K562 (cell line): ENCODE measurements around the gene KIF15. TPM values are rescaled to one million over a fixed set of nuclear protein-coding genes. Genes with fewer than 3 reads are reported as not detected.
A peak's percentile ranks its signal among the peaks of the same experiment; 100 is the strongest.

Source experiments
- ATAC-seq: fragments of 200-7000 bp; cut with Tn5 transposase; 3 replicates; pipeline ENCODE4 v1.9.1; 2020; ENCODE audit warnings: moderate library complexity
- BruUV-seq: library from RNA; stranded (reverse); fragments of 400-500 nt; replicated peaks from 2 replicates; lab custom pipeline; 2021; lab: Mats Ljungman, UMichigan
- CTCF ChIA-PET: fragments of 300-600 bp; formaldehyde crosslinking; extraction: SDS; loops from one replicate; lab custom pipeline; 2021; ENCODE audit warnings: low intra/inter-chr PET ratio; lab: Yijun Ruan, JAX
- POLR2A ChIA-PET: fragments of 300-600, 350-650 bp; sonication (Branson Sonifier 250); formaldehyde crosslinking; extraction: SDS; loops from one replicate; lab custom pipeline; 2021; ENCODE audit warnings: antibody characterized with exemption, inconsistent platforms; lab: Yijun Ruan, JAX
- DNase-seq, 4 experiments: peaks; one replicate each; pipeline versions ENCODE4 v3.0.0 to v3.0.0-alpha.2; 2011 to 2018; ENCODE audit warnings: low spot score in 3 of 4, mixed read lengths in 3 of 4; ENCODE audit errors: extremely low read depth in 1 of 4
- FAIRE-seq: peaks from 2 replicates; lab custom pipeline; 2011; peaks lifted over from hg19 to GRCh38; lab: Jason Lieb, UNC
- H2AFZ ChIP-seq: 2 replicates; pipeline ENCODE4 v1.6.0; 2011; ENCODE audit warnings: low read depth, low read length, control low read depth, inconsistent platforms
- H3K27ac ChIP-seq: fragments of 200-600 bp; 3 replicates; pipeline ENCODE4 v1.8.0; 2011; ENCODE audit warnings: low read depth, mild to moderate bottlenecking, control low read depth, inconsistent platforms, low read length, moderate library complexity, mixed read lengths; ENCODE audit errors: extremely low read depth
- H3K27me3 ChIP-seq, 2 experiments: fragments of 300-600 bp in 1 of 2; 2 replicates in 1 of 2; 3 replicates in 1 of 2; pipeline versions ENCODE4 v1.6.0 to v1.8.0; 2011; ENCODE audit warnings: inconsistent platforms in 2 of 2, low read length in 2 of 2, mild to moderate bottlenecking in 1 of 2, mixed read lengths in 1 of 2, moderate library complexity in 1 of 2; ENCODE audit not compliant: control insufficient read depth in 2 of 2, insufficient read depth in 2 of 2
- H3K36me3 ChIP-seq: fragments of 300-600 bp; 3 replicates; pipeline ENCODE4 v1.8.0; 2011; ENCODE audit warnings: mild to moderate bottlenecking, low read length, inconsistent platforms; ENCODE audit not compliant: control insufficient read depth, insufficient read depth
- H3K4me1 ChIP-seq, 2 experiments: fragments of 200-600 bp in 1 of 2; replicated peaks in 1 of 2; 2 replicates in 1 of 2; 3 replicates in 1 of 2; pipeline versions ENCODE4 v1.5.1 to v1.8.0; 2011; ENCODE audit warnings: inconsistent platforms in 2 of 2, low read length in 2 of 2, mild to moderate bottlenecking in 1 of 2, mixed read lengths in 1 of 2, moderate library complexity in 1 of 2; ENCODE audit not compliant: control insufficient read depth in 2 of 2, insufficient read depth in 2 of 2
- H3K4me2 ChIP-seq: 2 replicates; pipeline ENCODE4 v1.6.1; 2011; ENCODE audit warnings: low read length, control low read depth, inconsistent platforms, mixed read lengths; ENCODE audit not compliant: insufficient read depth
- H3K4me3 ChIP-seq: fragments of 200-600 bp; sonication (generic), shearing (Covaris generic); 2 replicates; pipeline ENCODE4 v1.5.1; 2016; ENCODE audit warnings: control low read depth, inconsistent platforms
- H3K79me2 ChIP-seq: fragments of 200-600 bp; 3 replicates; pipeline ENCODE4 v1.8.0; 2011; ENCODE audit warnings: low read length, inconsistent platforms; ENCODE audit not compliant: control insufficient read depth, insufficient read depth
- H3K9ac ChIP-seq, 2 experiments: 2 replicates each; pipeline versions ENCODE4 v1.6.0 to v1.6.1; 2011; ENCODE audit warnings: low read depth in 2 of 2, low read length in 2 of 2, control low read depth in 1 of 2, inconsistent platforms in 1 of 2, mild to moderate bottlenecking in 1 of 2, mixed read lengths in 1 of 2; ENCODE audit not compliant: insufficient read depth in 1 of 2
- H3K9me1 ChIP-seq: one replicate; pipeline ENCODE4 v1.6.0; 2011; ENCODE audit warnings: inconsistent platforms, mild to moderate bottlenecking, low read length, moderate library complexity; ENCODE audit not compliant: control insufficient read depth, insufficient read depth
- H3K9me3 ChIP-seq: replicated peaks from 2 replicates; pipeline ENCODE4 v1.5.1; 2011; ENCODE audit warnings: low read depth, low read length, inconsistent platforms; ENCODE audit not compliant: control insufficient read depth, insufficient read depth
- H4K20me1 ChIP-seq: replicated peaks from 2 replicates; pipeline ENCODE4 v1.6.1; 2011; ENCODE audit warnings: low read length, inconsistent platforms, mixed read lengths; ENCODE audit not compliant: control insufficient read depth, insufficient read depth
- ATF3 ChIP-seq, 2 experiments: fragments of 450-650 bp in 1 of 2; sonication (generic) in 1 of 2; formaldehyde crosslinking in 1 of 2; IDR thresholded peaks in 1 of 2; conservative IDR thresholded peaks in 1 of 2; 2 replicates each; pipeline versions ENCODE4 v1.6.1 to v1.8.1; 2016 to 2023; ENCODE audit warnings: mild to moderate bottlenecking in 2 of 2, moderate library complexity in 2 of 2, inconsistent platforms in 1 of 2, missing genetic modification reagents in 1 of 2
- BRCA1 ChIP-seq, 2 experiments: fragments of 450-650 bp in 1 of 2; sonication (generic) in 1 of 2; formaldehyde crosslinking in 1 of 2; IDR thresholded peaks; 2 replicates each; pipeline versions ENCODE4 v1.5.0 to v1.6.1; 2017 to 2020; ENCODE audit warnings: mild to moderate bottlenecking in 1 of 2, missing genetic modification reagents in 1 of 2
- CBFB ChIP-seq: sonication (generic); formaldehyde crosslinking; IDR thresholded peaks from 2 replicates; pipeline ENCODE4 v1.4.0; 2020; ENCODE audit warnings: mild to moderate bottlenecking, missing genetic modification reagents
- CEBPZ ChIP-seq: fragments of 150-350 bp; IDR thresholded peaks from 2 replicates; pipeline ENCODE4 v1.6.1; 2014; ENCODE audit warnings: low read depth, mild to moderate bottlenecking, low read length, borderline replicate concordance
- HNRNPL ChIP-seq: fragments of 200-400 bp; formaldehyde crosslinking; IDR thresholded peaks from 2 replicates; pipeline ENCODE4 v1.6.1; 2017; ENCODE audit warnings: low read depth, mild to moderate bottlenecking, low read length
- MCM3 ChIP-seq: fragments of 450-650 bp; IDR thresholded peaks from 2 replicates; pipeline ENCODE4 v1.6.1; 2016
- MXI1 ChIP-seq: IDR thresholded peaks from 2 replicates; pipeline ENCODE4 v1.6.1; 2011; ENCODE audit warnings: low read depth, mild to moderate bottlenecking, improper control_type of control experiment, low read length
- NBN ChIP-seq: fragments of 450-650 bp; IDR thresholded peaks from 2 replicates; pipeline ENCODE4 v1.6.1; 2016; ENCODE audit warnings: low read depth, mild to moderate bottlenecking
- NCOR1 ChIP-seq: fragments of 450-650 bp; IDR thresholded peaks from 2 replicates; pipeline ENCODE4 v1.6.1; 2016; ENCODE audit warnings: mild to moderate bottlenecking, moderate library complexity
- SMAD3 ChIP-seq: fragments of 450-650 bp; formaldehyde crosslinking; conservative IDR thresholded peaks from 2 replicates; pipeline ENCODE4 v1.4.0; 2020; ENCODE audit warnings: mild to moderate bottlenecking
- ZMIZ1 ChIP-seq, 2 experiments: fragments of 150-350 bp in 1 of 2; IDR thresholded peaks; 2 replicates each; pipeline ENCODE4 v1.6.1; 2012 to 2016; ENCODE audit warnings: low read depth in 2 of 2, low read length in 2 of 2, mild to moderate bottlenecking in 1 of 2, moderate library complexity in 1 of 2
- ZNF263 ChIP-seq: sonication (generic); formaldehyde crosslinking; IDR thresholded peaks from 2 replicates; pipeline ENCODE4 v1.8.0; 2022; ENCODE audit warnings: mild to moderate bottlenecking, missing genetic modification reagents, borderline replicate concordance
- WGBS: fragments of 100-300 bp; shearing (Covaris generic); methylation state at CpG from one replicate; pipeline ENCODE4 v1.1.6; 2016; ENCODE audit warnings: low coverage, mixed read lengths; ENCODE audit not compliant: insufficient coverage; ENCODE audit errors: missing lambda C conversion rate; 5-methylcytosine and 5-hydroxymethylcytosine counted together
- in situ Hi-C: fragments of 300-500 bp; cut with MboI; formaldehyde crosslinking; loops from 4 replicates; pipeline ENCODE4 v1.15.0; 2018; ENCODE audit warnings: inconsistent platforms, mixed read lengths
- intact Hi-C: fragments of 100-400 bp; cut with micrococcal nuclease; formaldehyde crosslinking; loops from 2 replicates; pipeline ENCODE4 v1.14.2; 2022
- polyA plus RNA-seq, 8 experiments: library from polyadenylated mRNA; depleted of rRNA in 4 of 8; stranded (reverse) in 5 of 8; unstranded in 3 of 8; fragments of >200 nt; fragmentation: Nextera tagmentation in 2 of 8; fragmentation: Illumina TruSeq in 1 of 8; extraction: Ambion mirVana in 2 of 8; extraction: Trizol in 1 of 8; gene quantifications; 2 replicates each; pipeline versions ENCODE4 v1.2.1 to v1.2.3, GENCODE V29; 2011 to 2014; ENCODE audit warnings: inconsistent platforms in 1 of 8, missing spikeins in 1 of 8
- total RNA-seq, 7 experiments: library from RNA; depleted of rRNA in 6 of 7; stranded (reverse); fragments of >200 nt in 6 of 7; fragmentation: Illumina TruSeq in 2 of 7; extraction: Trizol in 2 of 7; gene quantifications; 2 replicates each; pipeline versions ENCODE4 v1.2.1 to v1.2.3, GENCODE V29; 2011 to 2021; ENCODE audit warnings: low replicate concordance in 1 of 7

Gene KIF15
- total and polyA plus RNA-seq, 9 of the 15 experiments (the other 6 are each of a cell fraction or from before 2014, with no cell fraction given) = 9.0 to 45.9 (median 26.0) TPM

- 0 out of 2 replicates have a peak, but pooled peaks have one; percentile 9 for TF ChIP-seq ATF3 (IDR thresholded peaks at IDR 0.05)
- no peak for TF ChIP-seq ATF3 (CRISPR knock-in tag; conservative IDR thresholded peaks at IDR 0.05)
- TF ChIP-seq MXI1 = no peak
- no peak for TF ChIP-seq NCOR1
- TF ChIP-seq ZNF263 (CRISPR knock-in tag) = no peak
Measured at GRCh38 chr3:44892689-44893088, 131.1 kb downstream of the KIF15 start (continued).

- BruUV-seq = no TSS peak
- DNase-seq (no peak), ATAC-seq (no peak), FAIRE-seq (no peak)
- POLR2A ChIA-PET = no interaction called here
- H4K20me1 ChIP-seq = no peaks in the 10 kb centered on the region
- no peaks in the 10 kb centered on the region for H3K9me1 ChIP-seq
- no peaks in the 10 kb centered on the region for H3K4me1 ChIP-seq
- H3K27me3 ChIP-seq = peaks cover 18 to 41% of the 10 kb centered on the region in 2 experiments
- H3K4me3 ChIP-seq = no peak overlapping the region
- no peak overlapping the region for H2AFZ ChIP-seq
- H3K79me2 ChIP-seq = no peaks in the 10 kb centered on the region
- no peak overlapping the region for H3K27ac ChIP-seq
- CTCF ChIA-PET = no interaction called here
- TF ChIP-seq ZMIZ1 (IDR thresholded peaks at IDR 0.05; ENCODE audit: low read depth in 2 of 2, low read length in 2 of 2) (no peak), NBN (no peak), HNRNPL (no peak), CEBPZ (no peak), CBFB (CRISPR knock-in tag) (no peak), MCM3 (no peak), BRCA1 (IDR thresholded peaks at IDR 0.05) (no peak), BRCA1 (CRISPR knock-in tag; IDR thresholded peaks at IDR 0.05) (no peak), SMAD3 (no peak)
- intact Hi-C loops = no loop called here
- H3K9ac ChIP-seq = no peak overlapping the region
- in situ Hi-C loops = no loop called here
- 0% methylated on average over 2 of the region's 2 CpGs for WGBS
- H3K4me2 ChIP-seq = no peak overlapping the region
- H3K36me3 ChIP-seq = no peaks in the 10 kb centered on the region
- no peaks in the 10 kb centered on the region for H3K9me3 ChIP-seq
Measured at GRCh38 chr3:44893097-44893496, 131.5 kb downstream of the KIF15 start.
